Measurements from ENCODE around the gene GALE. TPM values are rescaled to one million over a fixed set of nuclear protein-coding genes. Genes with fewer than 3 reads are reported as not detected.

GALE gene
- polyA plus RNA-seq, 3 donors: 30.1 to 36.1 (median 31.6) TPM

GRCh38 chr1:23759277-23759676 is 41.3 kb downstream of the GALE start:
- no peak for DNase-seq (ENCODE audit: low read depth in 3 of 3, low spot score in 2 of 3)

DNA sequence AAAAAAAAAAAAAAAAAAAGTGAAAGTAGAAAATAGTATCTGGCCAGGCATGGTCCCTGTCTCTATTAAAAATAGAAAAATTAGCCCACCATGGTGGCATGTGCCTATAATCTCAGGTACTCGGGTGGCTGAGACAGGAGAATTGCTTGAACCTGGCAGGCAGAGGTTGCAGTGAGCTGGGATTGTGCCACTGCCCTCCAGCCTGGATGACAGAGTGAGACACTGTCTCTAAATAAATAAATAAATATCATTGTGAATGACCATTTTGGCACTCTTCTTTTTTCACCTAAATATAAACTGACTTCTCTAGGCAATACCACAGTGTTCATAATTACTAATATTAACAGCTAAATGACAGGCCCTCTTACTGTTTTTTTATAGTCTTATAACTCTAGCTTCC is 42.7 kb downstream of the GALE start:
- DNase-seq (ENCODE audit: low read depth in 3 of 3, low spot score in 2 of 3): no peak

DNA sequence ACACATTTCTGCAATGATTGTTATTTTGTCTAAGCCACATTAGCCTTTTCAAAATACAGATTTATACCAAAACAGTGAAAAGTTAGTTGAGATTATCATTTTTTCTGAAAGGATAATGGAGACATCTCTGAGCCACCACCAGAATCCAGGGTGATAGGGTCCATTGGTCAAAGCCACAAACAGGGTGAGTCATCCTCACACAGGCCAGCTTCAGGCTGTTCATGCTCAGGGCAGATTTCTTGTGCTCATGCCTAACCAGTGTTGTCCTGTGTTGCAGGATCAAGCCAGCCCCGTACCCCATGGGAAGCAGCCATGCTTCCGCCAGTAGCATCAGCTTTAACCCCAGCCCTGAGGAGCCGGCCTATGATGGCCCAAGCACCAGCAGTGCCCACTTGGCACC is 43.9 kb downstream of the GALE start:
- no peak for DNase-seq (ENCODE audit: low read depth in 3 of 3, low spot score in 2 of 3)

DNA sequence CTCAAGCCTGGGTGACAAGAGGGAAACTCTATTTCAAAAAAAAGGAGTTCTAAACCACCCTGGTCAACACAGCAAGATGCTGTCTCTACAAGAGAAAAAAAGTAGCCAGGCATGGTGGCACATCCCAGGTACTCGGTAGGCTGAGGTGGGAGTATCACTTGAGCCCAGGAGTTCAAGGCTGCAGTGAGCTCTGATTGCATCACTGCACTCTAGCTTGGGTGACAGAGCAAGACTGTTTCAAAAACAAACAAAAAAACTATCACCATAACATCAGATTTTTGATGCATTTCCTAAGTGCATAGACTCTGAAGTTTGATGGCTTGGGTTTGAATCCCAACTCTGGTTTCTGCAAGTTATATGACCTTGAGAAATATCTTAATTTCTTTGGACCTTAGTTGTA is 47.6 kb downstream of the GALE start:
- DNase-seq (ENCODE audit: low read depth in 3 of 3, low spot score in 2 of 3): no peak

DNA sequence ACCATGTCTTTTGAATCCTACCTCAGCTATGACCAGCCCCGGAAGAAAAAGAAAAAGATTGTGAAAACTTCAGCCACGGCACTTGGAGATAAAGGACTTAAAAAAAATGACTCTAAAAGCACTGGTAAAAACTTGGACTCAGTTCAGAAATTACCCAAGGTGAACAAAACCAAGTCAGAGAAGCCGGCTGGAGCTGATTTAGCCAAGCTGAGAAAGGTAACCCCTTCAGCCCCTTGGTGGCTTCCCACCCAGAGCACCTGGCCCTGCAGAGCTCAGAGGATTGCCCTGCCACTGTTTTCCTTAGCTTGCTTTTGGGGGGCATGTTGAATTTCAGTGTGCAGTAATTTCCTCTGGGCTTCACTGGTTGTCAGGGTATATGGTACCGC is 48.7 kb downstream of the GALE start:
- DNase-seq (ENCODE audit: low read depth in 3 of 3, low spot score in 2 of 3): no peak

DNA sequence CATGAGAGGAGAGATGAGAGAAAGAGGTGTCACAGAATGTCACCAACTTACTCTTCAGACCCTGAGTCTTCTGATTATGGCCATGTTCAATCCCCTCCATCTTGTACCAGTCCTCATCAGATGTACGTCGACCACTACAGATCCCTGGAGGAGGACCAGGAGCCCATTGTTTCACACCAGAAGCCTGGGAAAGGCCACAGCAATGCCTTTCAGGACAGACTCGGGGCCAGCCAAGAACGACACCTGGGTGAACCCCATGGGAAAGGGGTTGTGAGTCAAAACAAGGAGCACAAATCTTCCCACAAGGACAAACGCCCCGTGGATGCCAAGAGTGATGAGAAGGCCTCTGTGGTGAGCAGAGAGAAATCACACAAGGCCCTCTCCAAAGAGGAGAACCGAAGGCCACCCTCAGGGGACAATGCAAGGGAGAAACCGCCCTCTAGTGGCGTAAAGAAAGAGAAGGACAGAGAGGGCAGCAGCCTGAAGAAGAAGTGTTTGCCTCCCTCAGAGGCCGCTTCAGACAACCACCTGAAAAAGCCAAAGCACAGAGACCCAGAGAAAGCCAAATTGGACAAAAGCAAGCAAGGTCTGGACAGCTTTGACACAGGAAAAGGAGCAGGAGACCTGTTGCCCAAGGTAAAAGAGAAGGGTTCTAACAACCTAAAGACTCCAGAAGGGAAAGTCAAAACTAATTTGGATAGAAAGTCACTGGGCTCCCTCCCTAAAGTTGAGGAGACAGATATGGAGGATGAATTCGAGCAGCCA is 49.3 kb downstream of the GALE start:
- DNase-seq (ENCODE audit: low read depth in 3 of 3, low spot score in 2 of 3): no peak

DNA sequence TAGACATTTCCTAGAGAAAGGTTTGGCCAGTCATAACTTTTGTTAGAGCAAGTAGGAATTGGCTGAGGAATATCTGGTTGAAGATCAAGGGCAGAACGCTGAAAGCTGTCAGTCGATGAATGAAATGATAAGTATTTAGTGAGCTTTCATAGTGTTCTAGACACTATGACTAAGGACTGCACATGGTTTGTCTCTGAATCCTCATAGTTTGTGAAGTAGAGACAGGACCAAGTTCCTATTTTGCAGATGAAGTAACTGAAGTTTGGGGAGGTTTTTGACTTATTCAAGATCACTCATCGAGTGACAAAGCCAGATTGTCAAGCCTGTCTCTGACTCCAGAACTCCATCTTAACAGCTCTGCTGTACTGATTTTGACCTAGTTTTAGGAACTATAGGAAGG is 52.5 kb downstream of the GALE start:
- DNase-seq (ENCODE audit: low read depth in 3 of 3, low spot score in 2 of 3): no peak

Other genes starting within 250 kb of the GALE start
- 100 to 1,000 TPM; 267 to 340 (median 324) TPM for gene ID3, start 241.3 kb downstream of the GALE start, polyA plus RNA-seq (ENCODE audit: insufficient read length in 3 of 3)
- gene RPL11, start 108.9 kb downstream of the GALE start, polyA plus RNA-seq (ENCODE audit: insufficient read length in 3 of 3): 1,000 to 10,000 TPM; 2,754 to 2,918 (median 2,838) TPM
- gene ELOA, start 57.3 kb downstream of the GALE start, polyA plus RNA-seq (ENCODE audit: insufficient read length in 3 of 3): 10 to 100 TPM; 34.2 to 37.2 (median 35.1) TPM
- 10 to 100 TPM; 63.8 to 68.3 (median 65.5) TPM for gene PITHD1, start 22.3 kb downstream of the GALE start, polyA plus RNA-seq (ENCODE audit: insufficient read length in 3 of 3)
- 10 to 100 TPM; 56.0 to 63.5 (median 61.6) TPM for gene LYPLA2, start 9.6 kb downstream of the GALE start, polyA plus RNA-seq (ENCODE audit: insufficient read length in 3 of 3)
- 10 to 100 TPM; 67.9 to 84.6 (median 77.2) TPM for gene HMGCL, start 24.7 kb upstream of the GALE start, polyA plus RNA-seq (ENCODE audit: insufficient read length in 3 of 3)
- 10 to 100 TPM; 48.0 to 57.7 (median 50.4) TPM for gene FUCA1, start 67.5 kb upstream of the GALE start, polyA plus RNA-seq (ENCODE audit: insufficient read length in 3 of 3)
- under 1 TPM; 0.06 to 0.08 (median 0.07) TPM for gene CNR2, start 112.6 kb upstream of the GALE start, polyA plus RNA-seq (ENCODE audit: insufficient read length in 3 of 3)
- gene PNRC2, start 159.1 kb upstream of the GALE start, polyA plus RNA-seq (ENCODE audit: insufficient read length in 3 of 3): 100 to 1,000 TPM; 232 to 261 (median 259) TPM
- gene SRSF10, start 179.6 kb upstream of the GALE start, polyA plus RNA-seq (ENCODE audit: insufficient read length in 3 of 3): 100 to 1,000 TPM; 208 to 223 (median 216) TPM